ENCODE data around the gene RAB40C.

RAB40C gene

DNA sequence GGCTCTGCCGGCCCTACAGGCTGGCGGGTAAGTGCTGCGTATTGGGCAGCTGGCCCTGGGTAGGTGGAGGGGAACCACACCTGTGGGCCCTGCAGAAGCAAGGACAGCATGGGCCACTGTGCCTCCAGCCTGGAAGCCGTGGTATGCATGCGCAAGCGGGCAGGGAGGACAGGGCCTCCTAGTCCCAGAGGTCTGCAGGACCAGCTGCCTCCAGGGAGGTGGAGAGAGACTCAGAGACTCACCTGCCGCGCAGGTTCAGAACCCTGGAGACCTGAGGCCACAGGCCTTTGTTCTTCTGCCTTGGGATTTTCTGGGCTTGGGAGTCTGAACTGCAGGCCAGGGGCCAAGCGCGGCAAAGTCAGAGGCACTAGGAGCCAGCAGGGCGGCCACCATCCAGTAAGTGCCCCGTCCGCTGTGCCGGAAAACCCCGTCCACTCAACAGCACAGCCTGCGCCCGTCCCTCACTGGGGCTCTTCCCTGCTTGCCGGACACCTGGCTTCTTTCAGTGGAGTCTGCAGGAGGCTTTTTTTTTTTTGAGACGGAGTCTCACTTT, 8.8 kb upstream of the RAB40C start:
- no peak overlapping the region for H2BK12ac ChIP-seq (ENCODE audit: low read length)
- H3K27me3 ChIP-seq (ENCODE audit: insufficient read depth, low read length) = no peaks in the 10 kb centered on the region
- H3K79me1 ChIP-seq (ENCODE audit: low read length) = no peaks in the 10 kb centered on the region
- no peak overlapping the region for H3K9ac ChIP-seq (ENCODE audit: low read length)
- no peak overlapping the region for H4K8ac ChIP-seq (ENCODE audit: low read depth, low read length)
- WGBS (ENCODE audit: extremely low coverage, insufficient coverage, insufficient read length) = no CpG with 5 or more reads among the region's 19 CpGs
- H3K27ac ChIP-seq (ENCODE audit: low read depth, low read length) = no peak overlapping the region
- no peak overlapping the region for H3K4me2 ChIP-seq (ENCODE audit: low read length)
- no peak overlapping the region for H2BK5ac ChIP-seq (ENCODE audit: low read depth, low read length, poor library complexity)
- H3K14ac ChIP-seq (ENCODE audit: low read length) = no peak overlapping the region
- H3K4ac ChIP-seq (ENCODE audit: low read depth, low read length) = no peak overlapping the region
- no peak overlapping the region for H4K91ac ChIP-seq (ENCODE audit: low read depth, low read length)
- H2AFZ ChIP-seq (ENCODE audit: insufficient read depth, low read length, poor library complexity) = no peak overlapping the region
- no peak overlapping the region for H3K18ac ChIP-seq (ENCODE audit: low read length)
- H2AK5ac ChIP-seq (ENCODE audit: low read length) = no peak overlapping the region
- H3K79me2 ChIP-seq (ENCODE audit: control insufficient read depth, insufficient read depth, low read length, poor library complexity) = no peaks in the 10 kb centered on the region
- no peaks in the 10 kb centered on the region for H3K4me1 ChIP-seq (ENCODE audit: control insufficient read depth in 1 of 2, insufficient read depth in 2 of 2, low read length in 2 of 2)
- H4K12ac ChIP-seq (ENCODE audit: low read depth, low read length) = no peak overlapping the region
- H3K23ac ChIP-seq (ENCODE audit: low read length) = no peak overlapping the region
- peak in 1 of 2 donors; percentile 43 for DNase-seq
- peaks cover 11% of the 10 kb centered on the region for H3K9me3 ChIP-seq (ENCODE audit: insufficient read depth, low read depth, low read length)
- no peak overlapping the region for H3K4me3 ChIP-seq (ENCODE audit: low read depth, low read length)
- H2BK120ac ChIP-seq (ENCODE audit: insufficient read depth, low read length, poor library complexity) = no peak overlapping the region
- H3K36me3 ChIP-seq (ENCODE audit: control insufficient read depth in 1 of 2, insufficient read depth in 2 of 2, low read length in 2 of 2) = peaks cover 15 to 20% of the 10 kb centered on the region in 2 experiments

DNA sequence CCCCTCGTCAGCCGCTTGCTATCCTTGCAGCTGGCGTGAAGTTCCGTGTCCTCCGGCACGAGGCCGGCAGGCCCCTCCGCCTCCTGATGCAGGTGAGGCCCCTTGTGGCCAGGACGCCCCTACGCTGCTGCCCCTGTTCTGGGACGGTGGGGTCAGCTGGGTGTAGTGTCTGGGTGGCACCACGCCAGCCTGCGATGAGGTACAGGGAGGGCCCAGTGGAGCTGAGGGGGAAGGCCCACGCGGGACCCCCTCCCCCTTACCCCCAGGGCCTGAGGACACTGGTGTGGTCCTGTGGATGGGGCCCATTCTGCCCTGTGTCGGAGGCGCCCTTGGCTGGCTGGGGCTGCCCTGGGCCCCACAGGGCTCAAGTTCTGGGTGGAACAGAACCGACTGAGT, 7.7 kb upstream of the RAB40C start:
- Histone ChIP-seq H2AFZ (ENCODE audit: insufficient read depth, low read length, poor library complexity) (no peak overlapping the region), H3K4ac (ENCODE audit: low read depth, low read length) (no peak overlapping the region), H3K36me3 (ENCODE audit: control insufficient read depth in 1 of 2, insufficient read depth in 2 of 2, low read length in 2 of 2) (peaks cover 11 to 19% of the 10 kb centered on the region in 2 experiments), H4K8ac (ENCODE audit: low read depth, low read length) (no peak overlapping the region), H2BK12ac (ENCODE audit: low read length) (no peak overlapping the region), H3K4me3 (ENCODE audit: low read depth, low read length) (no peak overlapping the region), H4K91ac (ENCODE audit: low read depth, low read length) (no peak overlapping the region), H3K23ac (ENCODE audit: low read length) (no peak overlapping the region), H2AK5ac (ENCODE audit: low read length) (no peak overlapping the region), H2BK120ac (ENCODE audit: insufficient read depth, low read length, poor library complexity) (no peak overlapping the region), H2BK5ac (ENCODE audit: low read depth, low read length, poor library complexity) (no peak overlapping the region), H3K14ac (ENCODE audit: low read length) (no peak overlapping the region), H3K9ac (ENCODE audit: low read length) (no peak overlapping the region), H3K9me3 (ENCODE audit: insufficient read depth, low read depth, low read length) (peaks cover 8% of the 10 kb centered on the region), H3K18ac (ENCODE audit: low read length) (no peak overlapping the region), H3K79me1 (ENCODE audit: low read length) (no peaks in the 10 kb centered on the region), H3K4me1 (ENCODE audit: control insufficient read depth in 1 of 2, insufficient read depth in 2 of 2, low read length in 2 of 2) (no peaks in the 10 kb centered on the region), H3K27me3 (ENCODE audit: insufficient read depth, low read length) (no peaks in the 10 kb centered on the region), H3K79me2 (ENCODE audit: control insufficient read depth, insufficient read depth, low read length, poor library complexity) (no peaks in the 10 kb centered on the region), H4K12ac (ENCODE audit: low read depth, low read length) (no peak overlapping the region), H3K27ac (ENCODE audit: low read depth, low read length) (no peak overlapping the region), H3K4me2 (ENCODE audit: low read length) (no peak overlapping the region)
- DNase-seq = no peak
- no CpG with 5 or more reads among the region's 18 CpGs for WGBS (ENCODE audit: extremely low coverage, insufficient coverage, insufficient read length)

DNA sequence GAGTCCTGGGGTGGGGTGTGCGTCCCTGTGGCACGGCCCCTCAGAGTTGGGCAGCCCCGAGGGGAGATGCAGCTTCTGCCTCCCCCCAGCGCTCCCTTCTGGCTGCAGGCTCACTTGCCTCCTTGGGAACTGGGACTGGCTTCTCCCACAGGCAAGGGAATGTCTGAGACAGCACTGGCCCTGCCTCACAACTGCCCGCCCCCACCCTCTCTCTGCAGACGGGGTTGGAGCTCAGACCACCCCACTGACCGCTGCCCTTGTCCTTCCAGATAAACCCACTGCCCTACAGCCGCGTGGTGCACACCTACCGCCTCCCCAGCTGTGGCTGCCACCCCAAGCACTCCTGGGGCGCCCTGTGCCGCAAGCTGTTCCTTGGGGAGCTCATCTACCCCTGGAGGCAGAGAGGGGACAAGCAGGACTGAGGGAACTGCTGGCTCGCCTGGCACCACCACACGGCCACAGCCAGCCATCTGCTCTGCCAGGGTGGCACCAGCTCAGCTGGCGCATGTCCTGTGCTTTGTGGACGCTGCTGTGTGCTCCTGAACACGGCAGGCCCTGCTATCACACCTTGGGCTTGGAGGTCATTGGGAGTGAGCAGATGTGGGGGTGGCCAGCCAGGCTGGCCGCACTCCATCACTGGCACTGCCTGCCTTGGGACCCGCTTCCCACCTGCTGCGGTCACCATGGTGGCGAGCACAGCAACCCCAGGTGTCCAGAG, 7.1 kb upstream of the RAB40C start:
- Histone ChIP-seq H4K12ac (ENCODE audit: low read depth, low read length) (no peak overlapping the region), H2BK12ac (ENCODE audit: low read length) (no peak overlapping the region), H3K79me1 (ENCODE audit: low read length) (no peaks in the 10 kb centered on the region)

DNA sequence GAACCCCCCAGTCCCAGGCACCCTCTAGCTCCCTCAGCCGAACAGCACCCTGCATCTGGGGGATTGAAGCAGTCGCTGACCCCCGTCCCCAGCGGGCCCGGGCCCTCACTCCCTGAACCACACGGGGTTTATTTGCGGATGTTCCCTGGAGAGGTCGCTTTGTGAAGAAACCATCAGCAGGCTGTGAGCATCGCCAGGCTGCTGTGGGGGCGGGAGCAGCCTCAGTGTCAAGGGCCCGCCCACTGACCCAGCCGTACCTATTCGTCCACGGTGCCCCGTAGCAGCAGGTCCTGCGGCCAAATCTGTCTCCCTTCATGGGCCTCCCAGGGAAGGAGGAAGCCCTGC, 6.4 kb upstream of the RAB40C start:
- peaks cover 5% of the 10 kb centered on the region for H3K79me2 ChIP-seq (ENCODE audit: control insufficient read depth, insufficient read depth, low read length, poor library complexity)
- no peak for DNase-seq
- H3K36me3 ChIP-seq (ENCODE audit: control insufficient read depth in 1 of 2, insufficient read depth in 2 of 2, low read length in 2 of 2) = peaks cover 11 to 18% of the 10 kb centered on the region in 2 experiments
- no peak overlapping the region for H3K4me2 ChIP-seq (ENCODE audit: low read length)
- peaks cover 7% of the 10 kb centered on the region for H3K9me3 ChIP-seq (ENCODE audit: insufficient read depth, low read depth, low read length)
- H2BK12ac ChIP-seq (ENCODE audit: low read length) = no peak overlapping the region
- H3K27me3 ChIP-seq (ENCODE audit: insufficient read depth, low read length) = no peaks in the 10 kb centered on the region
- no peak overlapping the region for H4K91ac ChIP-seq (ENCODE audit: low read depth, low read length)
- no peak overlapping the region for H2BK5ac ChIP-seq (ENCODE audit: low read depth, low read length, poor library complexity)
- H3K23ac ChIP-seq (ENCODE audit: low read length) = no peak overlapping the region
- H2AK5ac ChIP-seq (ENCODE audit: low read length) = no peak overlapping the region
- no peak overlapping the region for H3K4ac ChIP-seq (ENCODE audit: low read depth, low read length)
- H3K27ac ChIP-seq (ENCODE audit: low read depth, low read length) = no peak overlapping the region
- H3K79me1 ChIP-seq (ENCODE audit: low read length) = peaks cover 4% of the 10 kb centered on the region
- H3K14ac ChIP-seq (ENCODE audit: low read length) = no peak overlapping the region
- H4K12ac ChIP-seq (ENCODE audit: low read depth, low read length) = no peak overlapping the region
- H2AFZ ChIP-seq (ENCODE audit: insufficient read depth, low read length, poor library complexity) = no peak overlapping the region
- H3K4me3 ChIP-seq (ENCODE audit: low read depth, low read length) = no peak overlapping the region
- H3K18ac ChIP-seq (ENCODE audit: low read length) = no peak overlapping the region
- no peak overlapping the region for H4K8ac ChIP-seq (ENCODE audit: low read depth, low read length)
- H3K9ac ChIP-seq (ENCODE audit: low read length) = no peak overlapping the region
- no peak overlapping the region for H2BK120ac ChIP-seq (ENCODE audit: insufficient read depth, low read length, poor library complexity)
- WGBS (ENCODE audit: extremely low coverage, insufficient coverage, insufficient read length) = no CpG with 5 or more reads among the region's 16 CpGs
- peaks cover 5 to 6% of the 10 kb centered on the region in 2 experiments for H3K4me1 ChIP-seq (ENCODE audit: control insufficient read depth in 1 of 2, insufficient read depth in 2 of 2, low read length in 2 of 2)

More for the DNA sequence above, 7.1 kb upstream of the RAB40C start:
- DNase-seq = no peak
- H3K4me2 ChIP-seq (ENCODE audit: low read length) = no peak overlapping the region
- no peak overlapping the region for H4K8ac ChIP-seq (ENCODE audit: low read depth, low read length)
- no CpG with 5 or more reads among the region's 21 CpGs for WGBS (ENCODE audit: extremely low coverage, insufficient coverage, insufficient read length)
- H3K23ac ChIP-seq (ENCODE audit: low read length) = no peak overlapping the region
- no peak overlapping the region for H3K14ac ChIP-seq (ENCODE audit: low read length)
- no peak overlapping the region for H2AK5ac ChIP-seq (ENCODE audit: low read length)
- H2AFZ ChIP-seq (ENCODE audit: insufficient read depth, low read length, poor library complexity) = no peak overlapping the region
- H3K36me3 ChIP-seq (ENCODE audit: control insufficient read depth in 1 of 2, insufficient read depth in 2 of 2, low read length in 2 of 2) = peaks cover 11 to 17% of the 10 kb centered on the region in 2 experiments
- H3K9ac ChIP-seq (ENCODE audit: low read length) = no peak overlapping the region
- H3K27ac ChIP-seq (ENCODE audit: low read depth, low read length) = no peak overlapping the region
- H4K91ac ChIP-seq (ENCODE audit: low read depth, low read length) = no peak overlapping the region
- H2BK120ac ChIP-seq (ENCODE audit: insufficient read depth, low read length, poor library complexity) = no peak overlapping the region
- H3K18ac ChIP-seq (ENCODE audit: low read length) = no peak overlapping the region
- H3K27me3 ChIP-seq (ENCODE audit: insufficient read depth, low read length) = no peaks in the 10 kb centered on the region
- H2BK5ac ChIP-seq (ENCODE audit: low read depth, low read length, poor library complexity) = no peak overlapping the region
- no peaks in the 10 kb centered on the region for H3K79me2 ChIP-seq (ENCODE audit: control insufficient read depth, insufficient read depth, low read length, poor library complexity)
- H3K4me3 ChIP-seq (ENCODE audit: low read depth, low read length) = no peak overlapping the region
- peaks cover 0 to under 1% of the 10 kb centered on the region in 2 experiments for H3K4me1 ChIP-seq (ENCODE audit: control insufficient read depth in 1 of 2, insufficient read depth in 2 of 2, low read length in 2 of 2)
- H3K4ac ChIP-seq (ENCODE audit: low read depth, low read length) = no peak overlapping the region
- H3K9me3 ChIP-seq (ENCODE audit: insufficient read depth, low read depth, low read length) = peaks cover 8% of the 10 kb centered on the region
